ENCODE results near the gene KLKB1.
A peak's percentile ranks its signal among the peaks of the same experiment; 100 is the strongest.

The KLKB1 gene
- 0 to 0.44 (median 0) reads per million in 3 experiments for total RNA-seq

- DNase-seq = no peak
Measured at GRCh38 chr4:186227221-186227620, at the start of gene KLKB1. TSS of gene KLKB1 (plus strand) at chr4:186227507. CDS start at chr4:186228196, 689 bp downstream.

DNA sequence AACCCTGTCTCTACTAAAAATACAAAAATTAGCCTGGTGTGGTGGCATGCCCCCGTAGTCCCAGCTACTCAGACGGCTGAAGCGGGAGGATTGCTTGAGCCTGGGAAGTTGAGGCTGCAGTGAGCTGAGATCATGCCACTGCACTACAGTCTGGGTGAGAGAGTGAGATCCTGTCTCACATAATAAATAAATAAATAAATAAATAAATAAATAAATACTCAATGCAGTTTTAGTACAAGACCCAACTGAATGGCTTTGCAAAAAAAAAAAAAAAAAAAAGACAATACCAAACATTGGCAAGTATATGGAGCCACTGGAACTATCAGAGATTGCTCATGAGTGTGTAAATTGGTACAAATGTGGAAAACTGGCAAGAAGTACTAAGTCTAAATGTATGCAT, 39.2 kb upstream of the KLKB1 start:
- no peak for DNase-seq

GRCh38 chr4:186189656-186190055, 37.7 kb upstream of the KLKB1 start:
- no peak for DNase-seq

- peak; percentile 61 for DNase-seq
Measured at GRCh38 chr4:186190581-186191199, 36.6 kb upstream of the KLKB1 start.

DNA sequence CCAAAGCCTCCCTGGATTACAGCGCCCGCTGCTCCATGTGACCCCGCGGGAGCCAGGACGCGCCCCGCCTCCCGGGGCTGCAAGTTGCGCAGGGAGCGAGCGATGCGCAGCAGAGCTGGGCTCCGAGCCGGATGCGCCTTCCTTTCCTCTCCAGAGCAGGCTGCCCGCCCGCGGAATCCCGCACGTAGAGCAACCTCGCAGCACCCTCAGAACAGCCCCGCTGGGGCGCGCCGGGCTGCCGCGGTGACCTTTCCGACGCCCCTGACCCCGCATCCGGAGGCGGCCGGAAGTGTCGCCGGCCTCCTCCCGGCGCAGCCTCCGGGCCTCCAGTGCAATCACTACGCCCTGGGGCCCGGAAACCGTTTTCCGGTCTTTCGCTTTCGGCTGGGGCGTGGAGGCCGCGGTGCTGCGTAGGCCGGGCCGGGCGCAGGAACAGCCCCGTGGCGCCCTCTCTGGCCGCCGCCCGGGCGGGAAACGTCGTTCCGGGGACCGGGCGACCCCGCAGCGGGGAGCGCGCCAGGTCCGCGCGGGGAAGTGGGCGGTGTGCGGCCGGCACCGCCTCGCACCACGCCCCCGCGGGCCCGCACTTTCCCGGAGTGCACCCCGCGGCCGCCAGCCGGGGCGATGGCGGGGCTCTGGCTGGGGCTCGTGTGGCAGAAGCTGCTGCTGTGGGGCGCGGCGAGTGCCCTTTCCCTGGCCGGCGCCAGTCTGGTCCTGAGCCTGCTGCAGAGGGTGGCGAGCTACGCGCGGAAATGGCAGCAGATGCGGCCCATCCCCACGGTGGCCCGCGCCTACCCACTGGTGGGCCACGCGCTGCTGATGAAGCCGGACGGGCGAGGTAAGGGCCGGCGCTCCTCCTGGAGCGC, 35.9 kb upstream of the KLKB1 start, which contains the start of gene CYP4V2:
TSS of gene CYP4V2 (plus strand) at position 368 of the 866 bp plus-strand sequence. CDS start at position 625, 257 bp downstream.
- DNase-seq = peak; percentile 89

- no peak for DNase-seq
Measured at GRCh38 chr4:186192066-186192612, 35.2 kb upstream of the KLKB1 start.

DNA sequence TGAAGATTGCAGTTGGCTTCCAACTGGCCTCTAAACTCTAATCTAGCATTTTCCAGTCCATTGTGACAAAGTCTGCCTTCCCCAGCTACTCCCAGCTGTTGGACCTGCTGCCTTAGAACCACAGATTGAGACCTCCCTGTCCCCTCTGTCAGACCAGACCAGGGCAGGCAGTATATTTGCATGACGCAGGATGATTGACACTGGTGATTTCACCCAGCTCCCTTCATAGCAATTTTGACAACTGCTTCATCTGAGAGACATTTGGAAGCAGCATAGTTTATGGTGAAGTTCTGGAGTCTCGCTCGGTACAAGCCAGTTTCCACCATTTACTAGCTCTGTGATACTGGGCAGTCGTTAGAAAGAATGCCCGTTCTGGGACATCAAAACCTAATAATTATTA, 33.5 kb upstream of the KLKB1 start:
- DNase-seq = no peak

GRCh38 chr4:186196063-186196462, 31.2 kb upstream of the KLKB1 start:
- no peak for DNase-seq

DNA sequence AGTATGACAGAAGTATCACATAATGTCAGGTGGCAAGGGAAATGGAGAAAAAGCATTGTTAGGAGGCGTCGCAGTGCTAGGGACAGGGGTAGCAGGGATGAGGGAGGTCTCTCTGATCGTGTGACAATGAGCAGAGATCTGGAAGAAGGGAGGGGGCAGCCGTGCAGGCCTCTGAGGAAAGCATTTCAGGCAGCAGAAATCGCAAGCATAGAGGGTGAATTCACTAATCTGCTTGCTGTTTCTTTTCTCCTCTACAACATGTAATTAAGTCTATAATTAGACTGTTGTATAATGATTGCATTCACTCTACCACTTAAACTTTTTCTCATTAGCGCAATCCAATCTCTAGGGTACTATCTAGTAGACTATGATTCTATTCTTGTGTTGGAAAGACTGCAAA, 26.8 kb upstream of the KLKB1 start:
- no peak for DNase-seq

DNA sequence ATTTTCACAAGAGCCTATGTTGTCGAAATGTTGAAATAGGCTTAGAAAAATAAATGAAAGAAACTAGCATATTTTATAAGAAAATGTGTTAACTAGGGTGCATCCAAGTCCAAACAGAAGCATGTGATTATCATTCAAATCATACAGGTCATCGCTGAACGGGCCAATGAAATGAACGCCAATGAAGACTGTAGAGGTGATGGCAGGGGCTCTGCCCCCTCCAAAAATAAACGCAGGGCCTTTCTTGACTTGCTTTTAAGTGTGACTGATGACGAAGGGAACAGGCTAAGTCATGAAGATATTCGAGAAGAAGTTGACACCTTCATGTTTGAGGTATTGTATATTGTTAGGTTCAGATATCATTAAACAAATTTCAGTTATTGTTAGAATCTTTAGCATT, 26.3 kb upstream of the KLKB1 start:
- DNase-seq = no peak

- peak; percentile 53 for DNase-seq
Measured at GRCh38 chr4:186201535-186202230, 25.6 kb upstream of the KLKB1 start.

DNA sequence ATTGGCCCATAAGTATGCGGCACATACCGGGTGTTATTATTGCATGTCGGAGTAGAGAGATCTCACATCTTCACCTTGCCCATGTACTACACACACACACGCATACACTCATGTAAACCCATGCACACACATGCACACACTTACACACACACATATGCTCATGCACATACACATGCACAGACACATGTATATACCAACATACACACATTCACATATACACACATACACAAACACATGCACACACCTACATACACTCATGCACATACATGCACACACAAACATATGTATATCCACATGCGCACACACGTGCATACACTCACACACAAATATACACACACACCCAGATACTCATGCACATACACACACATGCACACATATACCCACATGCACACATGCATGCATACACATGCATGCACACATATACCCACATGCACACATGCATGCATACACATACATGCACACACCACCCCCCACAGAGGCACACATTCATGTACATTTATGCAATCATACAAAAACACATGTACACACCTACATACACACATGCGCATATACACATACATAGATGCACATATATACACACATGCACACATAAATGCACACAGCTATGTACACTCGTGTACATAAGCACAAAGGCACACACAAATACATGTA, 24.7 kb upstream of the KLKB1 start:
- DNase-seq = no peak

GRCh38 chr4:186203406-186203805, 23.9 kb upstream of the KLKB1 start:
- no peak for DNase-seq

DNA sequence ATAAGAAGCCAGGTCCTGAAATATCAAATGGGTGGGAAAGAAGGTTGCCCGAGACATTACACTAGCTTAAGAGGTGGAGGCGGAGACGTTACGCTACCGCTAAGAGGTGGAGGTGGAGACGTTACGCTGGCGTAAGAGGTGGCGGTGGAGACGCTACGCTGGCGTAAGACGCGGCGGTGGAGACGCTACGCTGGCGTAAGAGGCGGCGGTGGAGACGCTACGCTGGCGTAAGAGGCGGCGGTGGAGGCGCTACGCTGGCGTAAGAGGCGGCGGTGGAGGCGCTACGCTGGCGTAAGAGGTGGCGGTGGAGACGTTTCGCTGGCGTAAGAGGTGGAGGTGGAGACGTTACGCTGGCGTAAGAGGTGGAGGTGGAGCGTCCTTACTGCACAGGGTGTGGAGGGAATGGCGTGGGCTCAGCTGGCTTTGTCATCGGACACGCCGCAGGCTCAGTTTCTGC, 23.2 kb upstream of the KLKB1 start:
- DNase-seq = peak; percentile 76

- DNase-seq = no peak
Measured at GRCh38 chr4:186204686-186205085, 22.6 kb upstream of the KLKB1 start.

DNA sequence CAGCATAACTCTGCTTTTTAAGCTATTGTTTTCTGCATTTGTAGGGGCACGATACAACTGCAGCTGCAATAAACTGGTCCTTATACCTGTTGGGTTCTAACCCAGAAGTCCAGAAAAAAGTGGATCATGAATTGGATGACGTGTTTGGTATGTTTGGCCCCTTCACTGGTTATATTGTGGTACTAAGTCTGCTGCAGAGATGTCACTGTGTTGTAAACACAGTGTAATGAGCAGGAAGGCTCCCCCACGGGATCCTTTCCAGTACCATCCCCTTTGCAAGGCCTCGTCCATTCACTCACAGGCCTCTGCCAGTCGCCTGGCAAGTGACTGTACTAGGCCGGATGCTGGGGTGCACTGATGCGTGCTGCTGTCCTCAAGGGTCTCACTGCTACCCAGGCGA, 22.2 kb upstream of the KLKB1 start:
- no peak for DNase-seq

GRCh38 chr4:186216465-186217024, 10.8 kb upstream of the KLKB1 start:
- no peak for DNase-seq

DNA sequence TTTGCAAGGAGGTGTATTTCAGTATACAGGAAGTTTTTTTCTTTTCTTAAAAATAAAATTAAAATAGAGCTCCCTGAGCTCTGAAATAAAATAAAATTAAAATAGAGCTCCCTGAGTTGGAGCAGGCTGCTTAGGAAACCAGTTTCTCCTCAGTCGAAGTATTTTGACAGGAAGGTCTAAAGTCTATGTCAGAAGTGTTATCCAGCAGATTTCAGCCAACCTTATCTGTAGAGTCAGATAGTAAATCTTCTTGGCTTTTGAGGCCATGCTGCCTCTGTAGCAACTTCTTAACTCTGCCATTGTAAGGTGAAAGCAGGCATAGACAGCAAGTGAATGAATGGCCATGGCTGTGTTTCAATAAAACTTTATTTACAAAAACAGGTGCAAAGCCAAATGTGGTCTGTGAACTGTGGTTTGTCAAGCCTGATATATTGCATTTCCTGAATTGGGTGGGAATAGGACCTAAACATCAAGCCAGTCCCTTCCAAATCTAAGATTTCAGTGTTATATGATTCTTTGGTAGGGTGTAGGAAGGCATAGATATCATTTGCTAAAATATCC, 9.5 kb upstream of the KLKB1 start:
- no peak for DNase-seq

- DNase-seq = no peak
Measured at GRCh38 chr4:186221624-186222023, 5.7 kb upstream of the KLKB1 start.

DNA sequence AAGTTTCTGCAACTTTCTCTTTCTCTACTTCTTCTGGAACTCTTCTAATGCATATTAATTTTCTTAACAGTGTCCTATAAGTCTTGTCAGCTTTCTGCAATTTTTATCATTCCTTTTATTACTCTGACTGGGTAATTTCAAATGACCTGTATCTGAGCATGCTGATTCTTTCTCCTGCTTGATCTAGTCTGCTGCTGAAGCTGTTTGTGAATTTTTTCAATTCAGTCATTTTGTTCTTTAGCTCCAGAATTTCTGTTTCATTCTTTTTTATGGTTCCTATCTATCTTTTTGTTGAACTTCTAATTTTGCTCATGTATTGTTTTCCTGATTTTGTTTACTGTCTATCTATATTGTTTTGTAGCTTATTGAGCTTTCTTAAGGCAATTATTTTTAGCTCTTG, 1.5 kb upstream of the KLKB1 start:
- DNase-seq = no peak

GRCh38 chr4:186226521-186227189, 652 bp upstream of the KLKB1 start:
- DNase-seq = no peak
